ENCODE measurements around the gene BFSP2. TPM values are rescaled to one million over a fixed set of nuclear protein-coding genes. Genes with fewer than 3 reads are reported as not detected.
"Not testable (repeated sequence)": the region's sequence is repeated elsewhere in the genome, so short reads cannot be mapped to it uniquely, and the experiment has no call there.

The BFSP2 gene
- total RNA-seq, 4 donors from 2014 or later = 2.6 TPM; not detected in 3

GRCh38 chr3:133514418-133514817 lies 114.6 kb downstream of the BFSP2 start:
- DNase-seq (ENCODE audit: low spot score in 2 of 2) = no peak
- no peaks in the 10 kb centered on the region for H3K36me3 ChIP-seq
- no peaks in the 10 kb centered on the region for H3K9me3 ChIP-seq
- H3K4me1 ChIP-seq = no peaks in the 10 kb centered on the region
- TF ChIP-seq CTCF (IDR thresholded peaks at IDR 0.05) (no peak), POLR2A (IDR thresholded peaks at IDR 0.05) (no peak), EP300 (IDR thresholded peaks at IDR 0.05) (no peak)
- 85 to 86% methylated on average over 6 of the region's 6 CpGs for WGBS, 2 donors
- no peaks in the 10 kb centered on the region for H3K27me3 ChIP-seq
- H3K27ac ChIP-seq = no peak overlapping the region
- H3K4me3 ChIP-seq = no peak overlapping the region

- 97 to 98% methylated on average over 1 of the region's 1 CpG for WGBS, 2 donors
- Histone ChIP-seq H3K4me1 (no peaks in the 10 kb centered on the region), H3K27ac (no peak overlapping the region), H3K27me3 (no peaks in the 10 kb centered on the region), H3K4me3 (no peak overlapping the region), H3K36me3 (no peaks in the 10 kb centered on the region), H3K9me3 (no peaks in the 10 kb centered on the region)
- TF ChIP-seq POLR2A (IDR thresholded peaks at IDR 0.05) = no peak
- no peak for TF ChIP-seq EP300 (IDR thresholded peaks at IDR 0.05)
- TF ChIP-seq CTCF (IDR thresholded peaks at IDR 0.05) = no peak
- no peak for DNase-seq (ENCODE audit: low spot score in 2 of 2)
Measured at GRCh38 chr3:133515127-133515526, 115.3 kb downstream of the BFSP2 start.

- H3K4me3 ChIP-seq = no peak overlapping the region
- no peak for DNase-seq (ENCODE audit: low spot score in 2 of 2)
- H3K27me3 ChIP-seq = no peaks in the 10 kb centered on the region
- no peak for TF ChIP-seq CTCF (IDR thresholded peaks at IDR 0.05)
- no peak for TF ChIP-seq EP300 (IDR thresholded peaks at IDR 0.05)
- no peak for TF ChIP-seq POLR2A (IDR thresholded peaks at IDR 0.05)
- H3K36me3 ChIP-seq = no peaks in the 10 kb centered on the region
- H3K27ac ChIP-seq = no peak overlapping the region
- H3K9me3 ChIP-seq = no peaks in the 10 kb centered on the region
- H3K4me1 ChIP-seq = no peaks in the 10 kb centered on the region
Measured at GRCh38 chr3:133520286-133520685, 120.4 kb downstream of the BFSP2 start.

GRCh38 chr3:133520938-133521337 lies 121.1 kb downstream of the BFSP2 start:
- not testable (repeated sequence) for H3K27me3 ChIP-seq; H3K4me1 ChIP-seq; DNase-seq (ENCODE audit: low spot score in 2 of 2); H3K4me3 ChIP-seq; H3K36me3 ChIP-seq; H3K9me3 ChIP-seq; H3K27ac ChIP-seq
- WGBS, 2 donors = 94 to 100% methylated on average over 4 of the region's 4 CpGs

GRCh38 chr3:133521946-133522345 lies 122.1 kb downstream of the BFSP2 start:
- H3K27ac ChIP-seq = no peak overlapping the region
- TF ChIP-seq EP300 (IDR thresholded peaks at IDR 0.05) (no peak), CTCF (IDR thresholded peaks at IDR 0.05) (no peak), POLR2A (IDR thresholded peaks at IDR 0.05) (no peak)
- H3K36me3 ChIP-seq = no peaks in the 10 kb centered on the region
- H3K27me3 ChIP-seq = no peaks in the 10 kb centered on the region
- H3K4me1 ChIP-seq = no peaks in the 10 kb centered on the region
- H3K9me3 ChIP-seq = no peaks in the 10 kb centered on the region
- WGBS, 2 donors = 32 to 33% methylated on average over 5 of the region's 5 CpGs
- no peak for DNase-seq (ENCODE audit: low spot score in 2 of 2)
- H3K4me3 ChIP-seq = no peak overlapping the region

- WGBS, 2 donors = 51 to 61% methylated on average over 3 of the region's 3 CpGs
- not testable (repeated sequence) for H3K36me3 ChIP-seq; H3K4me1 ChIP-seq; H3K4me3 ChIP-seq; H3K9me3 ChIP-seq; DNase-seq (ENCODE audit: low spot score in 2 of 2); H3K27ac ChIP-seq; H3K27me3 ChIP-seq
Measured at GRCh38 chr3:133523758-133524157, 123.9 kb downstream of the BFSP2 start.

Other genes with a start within 250 kb of the BFSP2 start
- 100 to 1,000 TPM in 2 of 4 donors, 10 to 100 TPM in 2; 86.0 to 115 (median 105) TPM for gene CDV3, start 173.6 kb downstream of the BFSP2 start, total RNA-seq

Data from tibial nerve (tissue), 4 donors.